Measurements from ENCODE around the gene PCMT1. TPM values are rescaled to one million over a fixed set of nuclear protein-coding genes. Genes with fewer than 3 reads are reported as not detected.

The PCMT1 gene
- total and polyA plus RNA-seq, 2 of the 4 experiments (the other 2 are of a cell fraction): 101 to 109 TPM

- Histone ChIP-seq H2BK20ac (ENCODE audit: low read depth, low read length) (no peak overlapping the region), H3K27me3 (ENCODE audit: control insufficient read depth, insufficient read depth, low read length) (no peaks in the 10 kb centered on the region), H3K18ac (ENCODE audit: low read depth, low read length) (no peak overlapping the region), H3K4me2 (ENCODE audit: low read depth, low read length) (no peak overlapping the region), H3K4ac (ENCODE audit: low read depth, low read length) (no peak overlapping the region), H3K9me1 (ENCODE audit: insufficient read depth, low read length) (0 out of 2 replicates have a peak, but pooled peaks cover 3% of the 10 kb centered on the region), H2BK5ac (ENCODE audit: low read depth, low read length, poor library complexity, severe bottlenecking) (no peak overlapping the region), H3K56ac (ENCODE audit: extremely low read depth, insufficient read depth, low read length) (no peak overlapping the region), H4K8ac (ENCODE audit: low read depth in 2 of 2, low read length in 2 of 2) (no peak overlapping the region), H3K4me1 (ENCODE audit: control insufficient read depth, insufficient read depth, low read length) (no peaks in the 10 kb centered on the region), H3K36me3 (ENCODE audit: control insufficient read depth, insufficient read depth, low read length) (peaks cover 8% of the 10 kb centered on the region), H2AK9ac (replicated peaks; ENCODE audit: low read depth, low read length, poor library complexity) (no peak overlapping the region), H3K79me1 (ENCODE audit: low read depth in 1 of 2, low read length in 2 of 2) (peaks cover 11 to 29% of the 10 kb centered on the region in 2 experiments), H4K5ac (ENCODE audit: low read depth, low read length) (no peak overlapping the region), H2AFZ (replicated peaks; ENCODE audit: low read length, poor library complexity) (no peak overlapping the region), H3K4me3 (ENCODE audit: insufficient read depth, low read depth, low read length) (no peak overlapping the region), H2BK120ac (ENCODE audit: low read depth, low read length) (no peak overlapping the region), H4K20me1 (ENCODE audit: insufficient read depth, low read length) (no peaks in the 10 kb centered on the region), H2BK15ac (ENCODE audit: low read depth, low read length) (no peak overlapping the region), H3K23ac (ENCODE audit: low read depth, low read length) (no peak overlapping the region), H3K14ac (replicated peaks; ENCODE audit: low read depth, low read length) (no peak overlapping the region), H3K9me3 (ENCODE audit: control insufficient read depth, insufficient read depth, low read length) (no peaks in the 10 kb centered on the region), H2AK5ac (ENCODE audit: low read depth, low read length) (no peak overlapping the region), H4K91ac (ENCODE audit: insufficient read depth, low read depth, low read length) (no peak overlapping the region), H3K9ac (ENCODE audit: low read depth, low read length) (no peak overlapping the region), H3K27ac (ENCODE audit: insufficient read depth, low read length) (no peak overlapping the region)
- no TSS peak for BruUV-seq (replicated peaks)
- in situ Hi-C loops (cut with MboI; ENCODE audit: low sequenced_read_pairs) (no loop called here), intact Hi-C loops (cut with micrococcal nuclease) (no loop called here), dilution Hi-C loops (cut with HindIII; ENCODE audit: low sequenced_read_pairs, unreplicated experiment) (no loop called here)
- ATAC-seq (ENCODE audit: low read depth) (no peak), DNase-seq (no peak)
- ChIA-PET CTCF (no interaction called here), POLR2A (ENCODE audit: unreplicated experiment) (no interaction called here)
- TF ChIP-seq CEBPB (IDR thresholded peaks at IDR 0.05; ENCODE audit: low read depth, low read length) (0 out of 2 replicates have a peak, but pooled peaks have one; percentile 14), RAD21 (IDR thresholded peaks at IDR 0.05; ENCODE audit: low read length) (no peak)
Measured at GRCh38 chr6:149781715-149782114, 32.2 kb downstream of the PCMT1 start.
